ENCODE data around the gene BUD13. TPM values are rescaled to one million over a fixed set of nuclear protein-coding genes. Genes with fewer than 3 reads are reported as not detected.

Gene BUD13
- total and polyA plus RNA-seq, 9 of the 15 experiments (the other 6 are each of a cell fraction or from before 2014, with no cell fraction given), result 9.5 to 34.1 (median 27.1) TPM

DNA sequence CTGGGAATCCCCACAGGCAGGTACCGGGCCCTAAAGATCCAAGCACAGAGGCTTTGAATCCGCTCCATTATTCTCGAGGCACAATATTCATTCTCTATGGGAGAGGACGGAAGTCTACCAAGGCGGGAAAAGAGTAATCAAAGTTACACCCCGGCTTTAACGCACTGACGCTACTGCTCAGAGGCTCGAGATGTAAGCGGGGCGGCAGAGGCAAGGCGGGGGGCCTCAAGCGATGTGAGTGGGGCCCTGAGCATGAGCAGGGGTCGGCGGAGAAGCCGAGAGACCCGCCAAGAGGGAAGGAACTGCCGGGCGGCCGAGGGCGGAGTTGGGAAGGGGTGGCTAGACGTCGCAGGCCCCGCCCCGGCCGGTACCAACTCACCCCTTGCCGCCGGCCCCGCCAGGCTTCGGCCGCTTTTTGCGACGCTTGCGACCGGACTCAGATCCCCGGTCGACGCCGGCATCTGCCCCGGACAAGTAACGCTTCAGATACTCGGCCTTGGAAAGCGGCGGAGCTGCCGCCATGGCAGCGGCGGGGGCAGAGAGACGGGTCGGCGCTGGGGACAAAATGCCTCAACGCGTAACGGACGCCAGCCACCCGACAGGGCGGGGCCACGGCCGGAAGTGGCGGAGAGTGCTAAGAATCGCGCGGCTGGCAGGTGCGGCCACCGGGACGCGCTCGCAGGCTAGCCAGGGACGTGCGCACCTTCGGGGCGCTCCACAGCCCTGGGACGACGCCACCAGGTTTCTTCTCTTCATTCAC is at the start of gene BUD13 (continued):
- TF ChIP-seq, protein P1, sequence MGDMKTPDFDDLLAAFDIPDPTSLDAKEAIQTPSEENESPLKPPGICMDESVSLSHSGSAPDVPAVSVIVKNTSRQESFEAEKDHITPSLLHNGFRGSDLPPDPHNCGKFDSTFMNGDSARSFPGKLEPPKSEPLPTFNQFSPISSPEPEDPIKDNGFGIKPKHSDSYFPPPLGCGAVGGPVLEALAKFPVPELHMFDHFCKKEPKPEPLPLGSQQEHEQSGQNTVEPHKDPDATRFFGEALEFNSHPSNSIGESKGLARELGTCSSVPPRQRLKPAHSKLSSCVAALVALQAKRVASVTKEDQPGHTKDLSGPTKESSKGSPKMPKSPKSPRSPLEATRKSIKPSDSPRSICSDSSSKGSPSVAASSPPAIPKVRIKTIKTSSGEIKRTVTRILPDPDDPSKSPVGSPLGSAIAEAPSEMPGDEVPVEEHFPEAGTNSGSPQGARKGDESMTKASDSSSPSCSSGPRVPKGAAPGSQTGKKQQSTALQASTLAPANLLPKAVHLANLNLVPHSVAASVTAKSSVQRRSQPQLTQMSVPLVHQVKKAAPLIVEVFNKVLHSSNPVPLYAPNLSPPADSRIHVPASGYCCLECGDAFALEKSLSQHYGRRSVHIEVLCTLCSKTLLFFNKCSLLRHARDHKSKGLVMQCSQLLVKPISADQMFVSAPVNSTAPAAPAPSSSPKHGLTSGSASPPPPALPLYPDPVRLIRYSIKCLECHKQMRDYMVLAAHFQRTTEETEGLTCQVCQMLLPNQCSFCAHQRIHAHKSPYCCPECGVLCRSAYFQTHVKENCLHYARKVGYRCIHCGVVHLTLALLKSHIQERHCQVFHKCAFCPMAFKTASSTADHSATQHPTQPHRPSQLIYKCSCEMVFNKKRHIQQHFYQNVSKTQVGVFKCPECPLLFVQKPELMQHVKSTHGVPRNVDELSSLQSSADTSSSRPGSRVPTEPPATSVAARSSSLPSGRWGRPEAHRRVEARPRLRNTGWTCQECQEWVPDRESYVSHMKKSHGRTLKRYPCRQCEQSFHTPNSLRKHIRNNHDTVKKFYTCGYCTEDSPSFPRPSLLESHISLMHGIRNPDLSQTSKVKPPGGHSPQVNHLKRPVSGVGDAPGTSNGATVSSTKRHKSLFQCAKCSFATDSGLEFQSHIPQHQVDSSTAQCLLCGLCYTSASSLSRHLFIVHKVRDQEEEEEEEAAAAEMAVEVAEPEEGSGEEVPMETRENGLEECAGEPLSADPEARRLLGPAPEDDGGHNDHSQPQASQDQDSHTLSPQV (IDR thresholded peaks at IDR 0.05), result no peak
- TF ChIP-seq MAZ (CRISPR knock-in tag; conservative IDR thresholded peaks at IDR 0.05 in 1 of 2, IDR thresholded peaks at IDR 0.05 in 1 of 2), result peak; percentile 96 to 98
- TF ChIP-seq TEAD2 (tag; IDR thresholded peaks at IDR 0.05), result no peak
- TF ChIP-seq PYGO2 (tag; IDR thresholded peaks at IDR 0.05), result no peak
- TF ChIP-seq, protein P2, sequence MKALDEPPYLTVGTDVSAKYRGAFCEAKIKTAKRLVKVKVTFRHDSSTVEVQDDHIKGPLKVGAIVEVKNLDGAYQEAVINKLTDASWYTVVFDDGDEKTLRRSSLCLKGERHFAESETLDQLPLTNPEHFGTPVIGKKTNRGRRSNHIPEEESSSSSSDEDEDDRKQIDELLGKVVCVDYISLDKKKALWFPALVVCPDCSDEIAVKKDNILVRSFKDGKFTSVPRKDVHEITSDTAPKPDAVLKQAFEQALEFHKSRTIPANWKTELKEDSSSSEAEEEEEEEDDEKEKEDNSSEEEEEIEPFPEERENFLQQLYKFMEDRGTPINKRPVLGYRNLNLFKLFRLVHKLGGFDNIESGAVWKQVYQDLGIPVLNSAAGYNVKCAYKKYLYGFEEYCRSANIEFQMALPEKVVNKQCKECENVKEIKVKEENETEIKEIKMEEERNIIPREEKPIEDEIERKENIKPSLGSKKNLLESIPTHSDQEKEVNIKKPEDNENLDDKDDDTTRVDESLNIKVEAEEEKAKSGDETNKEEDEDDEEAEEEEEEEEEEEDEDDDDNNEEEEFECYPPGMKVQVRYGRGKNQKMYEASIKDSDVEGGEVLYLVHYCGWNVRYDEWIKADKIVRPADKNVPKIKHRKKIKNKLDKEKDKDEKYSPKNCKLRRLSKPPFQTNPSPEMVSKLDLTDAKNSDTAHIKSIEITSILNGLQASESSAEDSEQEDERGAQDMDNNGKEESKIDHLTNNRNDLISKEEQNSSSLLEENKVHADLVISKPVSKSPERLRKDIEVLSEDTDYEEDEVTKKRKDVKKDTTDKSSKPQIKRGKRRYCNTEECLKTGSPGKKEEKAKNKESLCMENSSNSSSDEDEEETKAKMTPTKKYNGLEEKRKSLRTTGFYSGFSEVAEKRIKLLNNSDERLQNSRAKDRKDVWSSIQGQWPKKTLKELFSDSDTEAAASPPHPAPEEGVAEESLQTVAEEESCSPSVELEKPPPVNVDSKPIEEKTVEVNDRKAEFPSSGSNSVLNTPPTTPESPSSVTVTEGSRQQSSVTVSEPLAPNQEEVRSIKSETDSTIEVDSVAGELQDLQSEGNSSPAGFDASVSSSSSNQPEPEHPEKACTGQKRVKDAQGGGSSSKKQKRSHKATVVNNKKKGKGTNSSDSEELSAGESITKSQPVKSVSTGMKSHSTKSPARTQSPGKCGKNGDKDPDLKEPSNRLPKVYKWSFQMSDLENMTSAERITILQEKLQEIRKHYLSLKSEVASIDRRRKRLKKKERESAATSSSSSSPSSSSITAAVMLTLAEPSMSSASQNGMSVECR (CRISPR knock-in tag; IDR thresholded peaks at IDR 0.05), result peak; percentile 88
- TF ChIP-seq, protein P3, sequence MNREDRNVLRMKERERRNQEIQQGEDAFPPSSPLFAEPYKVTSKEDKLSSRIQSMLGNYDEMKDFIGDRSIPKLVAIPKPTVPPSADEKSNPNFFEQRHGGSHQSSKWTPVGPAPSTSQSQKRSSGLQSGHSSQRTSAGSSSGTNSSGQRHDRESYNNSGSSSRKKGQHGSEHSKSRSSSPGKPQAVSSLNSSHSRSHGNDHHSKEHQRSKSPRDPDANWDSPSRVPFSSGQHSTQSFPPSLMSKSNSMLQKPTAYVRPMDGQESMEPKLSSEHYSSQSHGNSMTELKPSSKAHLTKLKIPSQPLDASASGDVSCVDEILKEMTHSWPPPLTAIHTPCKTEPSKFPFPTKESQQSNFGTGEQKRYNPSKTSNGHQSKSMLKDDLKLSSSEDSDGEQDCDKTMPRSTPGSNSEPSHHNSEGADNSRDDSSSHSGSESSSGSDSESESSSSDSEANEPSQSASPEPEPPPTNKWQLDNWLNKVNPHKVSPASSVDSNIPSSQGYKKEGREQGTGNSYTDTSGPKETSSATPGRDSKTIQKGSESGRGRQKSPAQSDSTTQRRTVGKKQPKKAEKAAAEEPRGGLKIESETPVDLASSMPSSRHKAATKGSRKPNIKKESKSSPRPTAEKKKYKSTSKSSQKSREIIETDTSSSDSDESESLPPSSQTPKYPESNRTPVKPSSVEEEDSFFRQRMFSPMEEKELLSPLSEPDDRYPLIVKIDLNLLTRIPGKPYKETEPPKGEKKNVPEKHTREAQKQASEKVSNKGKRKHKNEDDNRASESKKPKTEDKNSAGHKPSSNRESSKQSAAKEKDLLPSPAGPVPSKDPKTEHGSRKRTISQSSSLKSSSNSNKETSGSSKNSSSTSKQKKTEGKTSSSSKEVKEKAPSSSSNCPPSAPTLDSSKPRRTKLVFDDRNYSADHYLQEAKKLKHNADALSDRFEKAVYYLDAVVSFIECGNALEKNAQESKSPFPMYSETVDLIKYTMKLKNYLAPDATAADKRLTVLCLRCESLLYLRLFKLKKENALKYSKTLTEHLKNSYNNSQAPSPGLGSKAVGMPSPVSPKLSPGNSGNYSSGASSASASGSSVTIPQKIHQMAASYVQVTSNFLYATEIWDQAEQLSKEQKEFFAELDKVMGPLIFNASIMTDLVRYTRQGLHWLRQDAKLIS (CRISPR knock-in tag; IDR thresholded peaks at IDR 0.05), result peak; percentile 70; the same call in 1 of the 2 replicates
- no peak for TF ChIP-seq ZNF707 (CRISPR knock-in tag; conservative IDR thresholded peaks at IDR 0.05)
- TF ChIP-seq TAF9B (IDR thresholded peaks at IDR 0.05; ENCODE audit: partially characterized antibody), result peak; percentile 82
- TF ChIP-seq ZNF668 (CRISPR knock-in tag; IDR thresholded peaks at IDR 0.05), result no peak
- TF ChIP-seq ILK (tag; IDR thresholded peaks at IDR 0.05; ENCODE audit: borderline replicate concordance, low read depth), result no peak
- TF ChIP-seq CBX3 (IDR thresholded peaks at IDR 0.05; ENCODE audit: borderline replicate concordance in 1 of 2, low read length in 2 of 2), result 0 out of 3 replicates have a peak, but pooled peaks of 1 of the 2 experiments have one; percentile 62
- TF ChIP-seq TGIF2 (CRISPR knock-in tag; IDR thresholded peaks at IDR 0.05), result no peak
- peak; percentile 59; the same call in 1 of the 2 replicates for TF ChIP-seq L3MBTL2 (IDR thresholded peaks at IDR 0.05)
- no peak for TF ChIP-seq ZNF76 (CRISPR knock-in tag; IDR thresholded peaks at IDR 0.05; ENCODE audit: borderline replicate concordance)
